LHCN-M2 (cell line): Measurements from ENCODE around the gene ASPDH. TPM values are rescaled to one million over a fixed set of nuclear protein-coding genes. Genes with fewer than 3 reads are reported as not detected.
"Not testable (repeated sequence)": the region's sequence is repeated elsewhere in the genome, so short reads cannot be mapped to it uniquely, and the experiment has no call there.

Source experiments
- DNase-seq: peaks from one replicate; pipeline ENCODE4 v3.0.0-alpha.2; 2012; ENCODE audit warnings: low read depth
- total RNA-seq: library from RNA; depleted of rRNA; stranded (reverse); fragments of >200 nt; gene quantifications from 2 replicates; pipeline ENCODE4 v1.2.3, GENCODE V29; 2014

The ASPDH gene
- total RNA-seq, 1 experiment from 2014 or later, result not detected

DNA sequence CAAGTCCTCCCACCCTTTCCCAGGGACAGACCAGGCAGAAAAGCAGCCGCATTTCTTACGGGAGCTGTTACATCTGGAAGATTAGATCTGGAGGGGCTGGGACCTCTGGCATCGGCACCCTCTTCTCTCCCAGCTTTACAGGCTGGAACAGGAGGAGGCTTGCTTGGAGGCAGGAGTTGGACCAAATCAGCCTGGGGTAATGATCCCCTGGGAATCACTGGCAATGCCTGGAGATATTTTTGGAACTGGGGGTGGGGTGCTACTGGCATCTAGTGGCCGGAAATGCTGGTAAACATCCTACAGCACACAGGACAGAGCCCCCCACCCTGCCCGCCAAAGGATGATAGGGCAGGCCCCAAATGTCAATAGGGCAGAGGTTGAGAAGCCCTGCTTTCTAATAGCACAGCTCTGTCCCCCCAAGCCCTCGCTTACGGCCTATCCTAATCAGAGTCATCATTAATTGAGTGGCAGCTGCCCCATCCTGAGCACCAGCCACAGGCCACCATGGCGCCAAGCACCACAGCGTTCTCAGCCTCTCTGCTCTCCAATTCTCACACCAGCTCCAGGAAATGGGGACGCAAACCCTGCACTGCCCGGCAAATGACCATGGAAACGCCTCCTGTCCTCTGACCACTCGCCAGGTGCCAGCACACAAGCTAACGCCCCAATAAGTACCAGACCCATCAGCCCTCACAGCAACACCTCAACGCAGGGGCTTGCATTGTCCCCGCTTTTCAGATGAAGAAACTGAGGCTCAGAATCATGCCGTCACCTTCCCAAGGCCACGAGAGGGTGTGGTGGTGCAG, 33.9 kb upstream of the ASPDH start:
- no peak for DNase-seq

GRCh38 chr19:50546527-50547221, 33.0 kb upstream of the ASPDH start:
- no peak for DNase-seq

DNA sequence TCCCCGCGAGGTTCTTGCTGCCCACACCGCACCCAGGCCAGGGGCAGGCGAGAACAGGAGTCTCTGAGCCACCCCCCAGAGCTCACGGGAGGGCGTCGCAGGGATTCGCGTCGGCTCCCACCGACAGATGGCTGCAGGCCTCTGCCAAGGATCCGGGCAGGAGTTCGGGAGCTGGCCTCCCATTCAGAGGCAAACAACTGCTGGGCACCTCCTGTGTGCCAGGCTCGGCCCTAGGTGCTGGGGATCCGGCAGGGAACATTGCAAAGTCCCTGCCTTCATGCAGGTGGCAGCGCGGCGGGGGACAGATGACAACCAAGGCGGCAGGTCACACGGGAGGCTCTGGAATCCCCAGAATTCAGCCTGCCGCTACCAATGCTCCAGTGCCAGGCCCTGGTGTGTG, 29.2 kb upstream of the ASPDH start:
- DNase-seq, result no peak

DNA sequence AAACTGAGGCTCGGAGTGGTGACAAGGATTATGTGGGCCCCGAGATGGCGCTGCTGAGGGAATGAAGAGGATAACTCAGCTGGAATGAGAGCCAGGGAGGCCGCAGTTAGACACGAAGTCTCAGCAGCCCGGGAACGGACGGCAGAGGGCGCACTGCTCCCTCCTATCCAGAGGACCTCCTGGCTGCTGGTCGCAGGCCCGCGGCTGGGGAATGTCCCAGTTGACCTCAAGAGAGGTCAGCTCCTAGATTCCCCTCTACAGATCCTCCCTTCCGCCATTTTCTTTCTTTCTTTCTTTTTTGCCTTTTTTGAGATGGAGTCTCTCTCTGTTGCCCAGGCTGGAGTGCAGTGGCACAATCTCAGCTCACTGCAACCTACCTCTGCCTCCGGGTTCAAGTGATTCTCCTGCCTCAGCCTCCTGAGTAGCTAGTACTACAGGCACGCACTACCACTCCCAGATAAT, 24.1 kb upstream of the ASPDH start:
- DNase-seq, result peak; percentile 75

DNA sequence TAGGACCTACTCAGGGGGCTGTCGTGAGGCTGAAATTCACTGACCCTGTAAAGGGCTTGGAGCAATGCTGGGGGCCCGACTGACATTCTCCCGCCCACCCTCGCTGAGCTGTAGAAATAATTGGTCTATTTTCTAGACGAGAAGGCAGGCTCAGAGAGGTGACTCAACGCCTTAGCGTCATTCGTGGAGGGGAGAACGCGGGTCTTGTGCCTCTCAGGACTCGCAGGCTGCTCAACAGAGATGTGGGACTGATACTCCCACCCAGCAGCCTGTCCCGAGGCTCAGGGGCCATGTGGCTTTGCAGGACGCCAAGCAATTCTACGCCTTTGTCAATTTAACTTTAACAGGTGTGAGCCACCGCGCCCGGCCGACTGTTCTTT, 23.6 kb upstream of the ASPDH start:
- DNase-seq, result no peak

GRCh38 chr19:50536662-50537305, 23.1 kb upstream of the ASPDH start:
- DNase-seq, result no peak

GRCh38 chr19:50535672-50536187, 22.0 kb upstream of the ASPDH start:
- DNase-seq, result no peak

- no peak for DNase-seq
Measured at GRCh38 chr19:50534478-50534877, 20.8 kb upstream of the ASPDH start.

DNA sequence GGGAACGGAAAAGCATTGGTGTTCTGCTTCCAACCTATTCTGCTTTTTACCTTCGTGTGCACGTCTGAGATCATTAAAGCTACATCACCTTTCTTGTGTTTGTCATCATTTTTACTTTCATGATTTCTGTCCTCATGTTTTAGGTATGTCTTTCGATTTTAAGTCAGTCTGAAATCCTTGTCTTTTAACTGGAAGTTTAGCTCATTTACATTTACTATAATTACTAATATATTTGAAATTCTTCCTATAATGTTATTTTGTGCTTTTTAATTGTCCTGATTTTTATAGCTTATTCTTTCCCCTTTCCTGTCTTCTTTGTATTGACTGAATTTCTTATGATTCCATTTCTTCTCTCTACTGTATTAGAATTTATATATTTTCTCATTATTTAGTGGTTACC, 19.2 kb upstream of the ASPDH start:
- no peak for DNase-seq

DNA sequence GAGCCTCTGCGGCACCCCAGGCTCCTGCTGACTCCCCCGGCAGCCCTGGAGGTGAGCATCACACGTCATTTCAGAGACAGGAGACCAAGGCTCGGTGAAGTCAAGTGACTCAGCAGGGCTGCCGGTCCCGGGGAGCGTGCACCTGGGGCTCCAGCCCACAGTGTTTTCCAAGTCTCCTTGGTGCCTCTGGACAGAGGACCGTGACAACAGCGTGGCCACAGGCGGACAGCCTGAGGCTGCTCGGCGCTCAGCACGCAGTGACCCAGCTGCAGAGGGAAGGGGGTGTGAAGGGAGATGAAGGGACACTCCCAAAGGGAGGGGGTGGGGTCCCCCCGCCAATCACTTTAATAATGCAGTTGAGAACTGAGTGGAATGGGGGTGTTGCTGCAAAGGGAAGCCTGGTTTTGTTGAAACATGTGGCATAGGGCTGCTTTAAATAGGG, 17.5 kb upstream of the ASPDH start:
- DNase-seq, result no peak

DNA sequence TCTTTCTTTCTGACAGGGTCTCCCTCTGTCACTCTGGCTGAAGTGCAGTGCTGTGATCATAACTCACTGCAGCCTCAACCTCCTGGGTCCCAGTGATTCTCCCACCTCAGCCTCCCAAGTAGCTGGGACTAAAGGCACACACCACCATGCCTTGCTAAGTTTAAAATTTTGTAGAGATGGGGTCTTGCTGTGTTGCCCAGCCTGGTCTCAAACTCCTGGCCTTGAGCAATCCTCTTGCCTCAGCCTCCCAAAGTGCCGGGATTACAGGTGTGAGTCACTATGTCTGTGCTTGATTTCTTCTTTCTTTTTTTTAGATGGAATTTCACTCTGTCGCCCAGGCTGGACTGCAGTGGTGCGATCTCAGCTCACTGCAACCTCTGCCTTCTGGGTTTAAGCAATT, 14.3 kb upstream of the ASPDH start:
- DNase-seq, result not testable (repeated sequence)

DNA sequence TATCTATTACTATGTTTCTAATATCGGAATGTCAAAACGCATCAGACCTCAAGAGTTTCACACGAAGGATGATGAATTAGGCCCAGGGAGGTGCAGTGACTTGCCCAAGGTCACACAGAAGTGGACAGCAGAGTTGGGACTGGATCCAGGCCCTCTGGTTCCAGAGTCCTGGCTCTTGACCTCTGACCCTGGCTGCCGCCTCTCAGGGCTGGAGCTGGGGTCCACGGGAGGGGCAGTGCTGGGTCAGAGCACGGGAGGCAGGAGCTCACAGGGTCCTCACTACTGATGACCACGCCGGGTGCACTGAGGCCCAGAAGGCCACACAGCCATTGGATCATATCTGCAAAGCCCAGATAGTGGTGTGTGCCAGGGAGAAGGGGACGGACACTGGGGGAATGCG, 9.2 kb upstream of the ASPDH start:
- no peak for DNase-seq

- no peak for DNase-seq
Measured at GRCh38 chr19:50520822-50521465, 7.2 kb upstream of the ASPDH start.

DNA sequence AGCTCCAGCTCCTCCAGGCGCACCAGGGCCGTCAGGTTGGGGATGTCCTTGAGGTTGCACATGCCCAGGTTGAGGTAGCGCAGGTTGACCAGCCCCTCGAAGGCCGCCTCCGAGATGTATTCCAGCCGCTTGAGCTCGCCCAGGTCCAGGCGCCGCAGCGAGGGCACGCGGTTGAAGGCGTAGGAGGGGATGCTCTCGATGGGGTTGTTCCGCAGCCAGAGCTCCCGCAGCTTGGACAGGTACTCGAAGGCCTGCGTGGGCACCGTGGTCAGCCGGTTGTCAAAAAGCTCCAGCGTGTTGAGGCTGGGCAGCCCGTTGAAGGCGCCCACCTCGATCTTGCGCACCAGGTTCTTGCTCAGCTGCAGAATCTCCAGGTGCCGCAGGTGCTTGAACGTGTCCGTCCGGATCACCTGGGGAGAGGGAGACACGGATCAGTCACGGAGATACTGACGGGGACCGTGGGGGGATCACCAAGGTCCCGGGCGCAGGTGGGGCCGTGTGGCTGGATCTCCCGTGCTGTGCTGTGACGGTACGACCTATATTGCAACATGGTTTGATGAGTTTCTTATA, 5.4 kb upstream of the ASPDH start:
- no peak for DNase-seq

- no peak for DNase-seq
Measured at GRCh38 chr19:50518091-50519005, 4.6 kb upstream of the ASPDH start.

GRCh38 chr19:50517704-50518075, 4.0 kb upstream of the ASPDH start:
- DNase-seq, result no peak

DNA sequence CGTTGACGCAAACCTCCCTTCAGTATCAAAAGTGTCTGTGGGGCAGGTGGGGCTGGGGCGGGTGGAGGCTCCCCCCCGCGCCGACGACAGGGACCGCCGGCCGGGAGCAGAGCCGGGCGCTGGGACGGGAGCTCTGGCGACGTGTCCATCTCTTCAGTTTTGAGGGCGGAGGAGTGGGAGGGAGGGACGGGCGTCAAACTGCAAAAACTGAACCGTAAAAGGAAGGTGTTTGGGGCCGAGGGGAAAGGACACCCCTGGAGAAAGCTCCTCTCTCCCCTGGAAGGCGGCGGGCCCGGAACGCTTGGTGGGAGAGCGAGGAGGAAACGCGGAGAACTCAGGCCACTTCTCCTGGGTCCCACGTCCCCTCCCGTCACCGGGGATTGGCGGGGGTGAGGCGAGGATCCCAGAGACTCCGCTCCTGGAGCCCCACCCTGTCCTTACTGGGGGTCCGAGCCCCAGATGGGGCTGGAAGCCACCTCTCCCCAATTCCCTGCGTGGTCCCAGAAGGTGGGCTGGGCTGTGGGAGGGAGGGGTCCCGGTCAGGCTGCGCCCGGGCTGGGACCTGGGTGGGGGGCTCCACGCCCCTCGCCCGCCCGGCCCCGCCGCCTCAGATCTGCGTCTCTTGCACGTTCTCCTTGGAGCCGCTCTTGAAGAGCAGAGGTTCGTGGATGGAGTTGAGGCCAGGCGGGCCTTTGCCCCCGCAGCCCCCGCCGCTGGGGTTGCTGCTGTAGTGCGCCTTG, 3.4 kb upstream of the ASPDH start:
- DNase-seq, result no peak

DNA sequence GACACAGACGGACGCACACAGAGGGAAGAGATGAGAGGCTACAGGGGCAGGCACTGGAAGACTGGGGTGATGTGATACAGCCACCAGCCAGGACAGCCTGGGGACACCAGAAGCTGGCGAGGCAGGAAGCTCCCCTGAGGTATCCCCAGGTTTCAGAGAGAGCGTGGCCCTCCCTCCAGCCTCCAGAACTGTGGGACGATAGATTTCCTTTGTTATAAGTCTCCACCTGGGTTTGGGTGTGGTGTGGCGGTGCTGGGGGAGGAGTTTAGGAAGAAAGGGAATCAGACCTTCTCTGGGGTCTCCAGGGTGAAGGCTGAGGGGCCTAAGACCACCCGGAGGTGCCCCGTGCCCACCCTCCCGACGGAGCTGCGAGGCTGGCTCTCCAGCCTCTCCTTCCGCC, 2.7 kb upstream of the ASPDH start:
- DNase-seq, result no peak

- no peak for DNase-seq
Measured at GRCh38 chr19:50515168-50515561, 1.5 kb upstream of the ASPDH start.
